ENCODE results near the gene SPHK2.

Gene SPHK2

DNA sequence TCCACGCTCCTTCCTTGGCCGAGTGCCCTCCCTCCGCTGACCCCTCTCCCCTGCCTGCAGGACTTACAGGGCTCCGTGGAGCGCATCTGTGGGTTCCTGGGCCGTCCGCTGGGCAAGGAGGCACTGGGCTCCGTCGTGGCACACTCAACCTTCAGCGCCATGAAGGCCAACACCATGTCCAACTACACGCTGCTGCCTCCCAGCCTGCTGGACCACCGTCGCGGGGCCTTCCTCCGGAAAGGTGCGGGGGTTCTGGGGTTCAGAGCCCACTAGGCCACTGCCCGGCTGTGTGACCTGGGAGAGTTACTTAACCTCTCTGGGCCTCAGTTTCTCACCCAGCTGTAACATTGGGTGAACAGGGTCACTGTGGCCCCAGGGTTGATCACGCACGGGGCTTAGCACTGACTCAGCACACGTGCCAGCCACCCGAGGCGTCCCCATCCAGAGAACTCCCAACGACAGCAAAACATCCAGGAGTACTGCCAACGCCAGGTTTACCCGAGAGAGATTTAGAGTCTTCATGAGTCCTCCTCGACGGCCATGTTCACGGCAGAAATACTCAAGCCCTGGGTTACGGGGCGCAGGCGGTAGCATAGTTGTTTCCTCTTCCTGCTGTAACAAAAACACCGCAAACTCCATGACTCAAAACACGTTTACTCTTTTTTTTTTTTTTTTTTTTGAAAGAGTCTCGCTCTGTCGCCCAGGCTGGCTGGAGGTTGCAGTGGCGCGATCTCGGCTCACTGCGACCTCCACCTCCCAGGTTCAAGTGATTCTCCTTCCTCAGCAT is 22.4 kb upstream of the SPHK2 start:
- H3K27ac ChIP-seq: no peak overlapping the region
- TF ChIP-seq, protein P1, sequence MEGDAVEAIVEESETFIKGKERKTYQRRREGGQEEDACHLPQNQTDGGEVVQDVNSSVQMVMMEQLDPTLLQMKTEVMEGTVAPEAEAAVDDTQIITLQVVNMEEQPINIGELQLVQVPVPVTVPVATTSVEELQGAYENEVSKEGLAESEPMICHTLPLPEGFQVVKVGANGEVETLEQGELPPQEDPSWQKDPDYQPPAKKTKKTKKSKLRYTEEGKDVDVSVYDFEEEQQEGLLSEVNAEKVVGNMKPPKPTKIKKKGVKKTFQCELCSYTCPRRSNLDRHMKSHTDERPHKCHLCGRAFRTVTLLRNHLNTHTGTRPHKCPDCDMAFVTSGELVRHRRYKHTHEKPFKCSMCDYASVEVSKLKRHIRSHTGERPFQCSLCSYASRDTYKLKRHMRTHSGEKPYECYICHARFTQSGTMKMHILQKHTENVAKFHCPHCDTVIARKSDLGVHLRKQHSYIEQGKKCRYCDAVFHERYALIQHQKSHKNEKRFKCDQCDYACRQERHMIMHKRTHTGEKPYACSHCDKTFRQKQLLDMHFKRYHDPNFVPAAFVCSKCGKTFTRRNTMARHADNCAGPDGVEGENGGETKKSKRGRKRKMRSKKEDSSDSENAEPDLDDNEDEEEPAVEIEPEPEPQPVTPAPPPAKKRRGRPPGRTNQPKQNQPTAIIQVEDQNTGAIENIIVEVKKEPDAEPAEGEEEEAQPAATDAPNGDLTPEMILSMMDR (conservative IDR thresholded peaks at IDR 0.05): no peak

DNA sequence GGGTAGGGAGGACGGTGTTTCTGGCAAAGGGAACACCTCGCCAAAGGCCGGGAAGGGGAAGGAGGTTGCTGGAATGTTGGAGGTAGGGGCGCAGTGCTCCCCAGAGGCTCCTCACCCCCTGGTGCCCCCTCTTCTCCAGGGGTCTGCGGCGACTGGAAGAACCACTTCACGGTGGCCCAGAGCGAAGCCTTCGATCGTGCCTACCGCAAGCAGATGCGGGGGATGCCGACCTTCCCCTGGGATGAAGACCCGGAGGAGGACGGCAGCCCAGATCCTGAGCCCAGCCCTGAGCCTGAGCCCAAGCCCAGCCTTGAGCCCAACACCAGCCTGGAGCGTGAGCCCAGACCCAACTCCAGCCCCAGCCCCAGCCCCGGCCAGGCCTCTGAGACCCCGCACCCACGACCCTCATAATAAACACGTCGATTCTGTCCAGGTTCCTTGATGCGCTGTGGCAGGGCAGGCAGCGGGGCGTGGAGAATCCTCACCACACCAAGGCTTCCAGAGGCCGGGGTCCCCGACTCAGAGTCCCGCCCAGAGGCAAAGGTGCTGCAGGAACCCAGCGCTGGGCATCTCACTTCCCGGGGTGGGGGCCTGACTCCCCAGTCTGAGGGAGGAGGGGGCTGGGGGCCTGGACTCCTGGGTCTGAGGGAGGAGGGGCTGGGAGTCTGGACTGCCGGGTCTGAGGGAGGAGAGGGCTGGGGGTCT is 20.2 kb upstream of the SPHK2 start:
- no peak overlapping the region for H3K27ac ChIP-seq
- TF ChIP-seq, protein P1 (conservative IDR thresholded peaks at IDR 0.05): no peak

DNA sequence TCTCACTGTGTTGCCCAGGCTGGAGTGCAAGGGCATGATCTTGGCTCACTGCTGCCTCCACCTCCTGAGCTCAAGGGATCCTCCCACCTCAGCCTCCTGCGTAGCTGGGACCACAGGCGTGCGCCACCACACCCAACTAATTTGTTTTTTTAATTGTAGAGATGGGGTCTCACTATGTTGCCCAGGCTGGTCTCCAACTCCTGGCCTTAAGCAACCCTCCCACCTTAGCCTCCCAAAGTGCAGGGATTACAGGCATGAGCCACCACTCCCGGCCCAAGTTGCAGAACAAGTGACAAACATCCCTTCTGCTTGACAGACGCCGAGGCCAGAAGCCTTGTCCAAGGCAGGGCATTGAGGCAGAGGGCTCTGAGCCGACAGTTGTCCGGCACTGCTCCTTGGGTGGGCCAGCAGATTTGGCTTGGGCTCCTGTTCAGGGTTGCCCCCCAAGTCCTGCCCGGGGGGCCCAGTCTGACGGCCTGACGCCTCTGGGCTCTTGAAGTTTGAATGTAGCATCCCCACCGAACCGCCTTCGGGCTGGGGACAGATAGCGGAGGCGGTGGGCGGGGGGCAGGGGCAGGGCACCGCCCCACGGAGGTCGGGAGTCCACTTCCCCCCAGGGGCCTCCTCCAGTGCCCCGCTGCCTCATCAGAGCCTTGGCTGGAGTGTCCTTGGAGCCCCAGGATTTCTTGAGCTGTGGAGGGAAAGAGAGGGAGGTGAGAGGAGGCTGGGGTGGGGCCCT is 18.5 kb upstream of the SPHK2 start:
- TF ChIP-seq, protein P1 (conservative IDR thresholded peaks at IDR 0.05): no peak
- H3K27ac ChIP-seq: no peak overlapping the region

DNA sequence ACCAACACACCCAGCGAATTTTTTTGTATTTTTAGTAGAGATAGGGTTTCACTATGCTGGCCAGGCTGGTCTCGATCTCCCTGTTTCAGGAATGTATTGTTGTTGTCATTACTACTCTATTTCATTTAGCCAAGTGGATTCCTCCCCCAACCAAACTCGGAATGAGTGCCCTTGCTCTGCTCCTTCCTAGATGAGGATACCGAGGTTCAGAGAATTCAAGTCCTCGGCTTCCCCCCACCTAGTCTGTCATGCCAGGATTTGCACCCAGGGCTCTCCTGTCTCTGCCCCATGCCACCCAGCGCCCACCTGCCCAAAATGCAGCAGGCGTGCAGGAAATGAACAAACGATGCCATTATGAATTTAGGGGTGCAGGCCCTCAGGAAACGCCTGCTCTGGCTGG is 16.3 kb upstream of the SPHK2 start:
- no peak overlapping the region for H3K27ac ChIP-seq

DNA sequence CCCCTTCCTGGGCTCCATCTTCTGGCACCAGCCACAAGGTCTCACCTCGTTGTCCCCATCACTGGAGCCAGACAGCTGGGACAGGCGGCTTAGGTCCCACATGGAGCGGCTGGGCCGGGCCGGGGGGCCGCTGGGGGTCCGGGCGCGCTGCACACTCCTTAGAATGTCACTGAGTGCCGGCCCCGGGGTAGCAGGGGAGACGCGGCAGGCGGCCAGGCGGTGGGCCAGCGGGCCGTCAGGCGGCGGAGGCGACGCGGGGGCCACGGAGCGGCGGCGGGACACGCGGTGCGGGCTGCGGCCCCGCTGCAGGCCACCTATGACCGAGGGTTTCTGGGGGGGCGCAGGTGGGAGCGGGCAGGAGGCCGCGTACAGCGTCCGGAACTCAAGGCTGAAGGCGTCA is 15.9 kb upstream of the SPHK2 start:
- TF ChIP-seq, protein P1 (conservative IDR thresholded peaks at IDR 0.05): no peak

More for the DNA sequence above, 16.3 kb upstream of the SPHK2 start:
- TF ChIP-seq, protein P1 (conservative IDR thresholded peaks at IDR 0.05): no peak

DNA sequence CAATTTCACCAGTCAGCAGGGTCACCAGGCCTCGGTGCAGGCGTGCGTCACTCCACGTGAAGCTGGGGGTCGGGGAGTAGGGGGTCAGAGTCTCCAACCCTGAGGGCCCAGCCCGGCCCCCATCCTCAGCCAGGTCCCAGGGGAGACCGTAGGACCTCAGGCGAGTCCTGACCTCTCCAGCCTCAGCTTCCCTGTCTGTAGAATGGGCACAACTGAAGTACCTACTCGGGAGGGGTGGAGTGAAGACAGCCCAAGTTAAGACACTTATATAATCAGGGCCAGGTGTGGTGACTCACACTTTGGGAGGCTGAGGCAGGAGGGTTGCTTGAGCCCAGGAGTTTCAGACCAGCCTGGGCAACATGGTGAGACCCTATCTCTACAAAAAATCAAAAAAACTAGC is 15.5 kb upstream of the SPHK2 start:
- no peak overlapping the region for H3K27ac ChIP-seq
- TF ChIP-seq, protein P1 (conservative IDR thresholded peaks at IDR 0.05): no peak

More for the DNA sequence above, 15.9 kb upstream of the SPHK2 start:
- no peak overlapping the region for H3K27ac ChIP-seq
